Osteoblast (primary cell): ENCODE data around the gene ADAP1. TPM values are rescaled to one million over a fixed set of nuclear protein-coding genes. Genes with fewer than 3 reads are reported as not detected.

Experiments used
- DNase-seq: peaks from one replicate; pipeline ENCODE4 v3.0.0; 2011; ENCODE audit warnings: low spot score, mixed read lengths; ENCODE audit not compliant: insufficient read length; ENCODE audit errors: missing footprints
- H2AFZ ChIP-seq: 2 replicates; pipeline ENCODE4 v1.6.0; 2011; ENCODE audit warnings: mild to moderate bottlenecking, low read length
- H3K27ac ChIP-seq: 2 replicates; pipeline ENCODE4 v1.5.1; 2011; ENCODE audit warnings: mild to moderate bottlenecking, low read depth, low read length, moderate library complexity
- H3K27me3 ChIP-seq: 2 replicates; pipeline ENCODE4 v1.6.0; 2012; ENCODE audit warnings: mild to moderate bottlenecking, control low read depth, inconsistent platforms, low read length, moderate library complexity; ENCODE audit not compliant: insufficient read depth
- H3K36me3 ChIP-seq: 2 replicates; pipeline ENCODE4 v1.5.1; 2011; ENCODE audit warnings: mild to moderate bottlenecking, low read length, control low read depth, moderate library complexity; ENCODE audit not compliant: insufficient read depth
- H3K4me1 ChIP-seq: 2 replicates; pipeline ENCODE4 v1.5.1; 2011; ENCODE audit warnings: mild to moderate bottlenecking, low read length, control low read depth, moderate library complexity; ENCODE audit not compliant: insufficient read depth
- H3K4me2 ChIP-seq: 2 replicates; pipeline ENCODE4 v1.6.0; 2011; ENCODE audit warnings: mild to moderate bottlenecking, low read length; ENCODE audit not compliant: insufficient read depth
- H3K4me3 ChIP-seq: fragments of 200-600 bp; sonication (generic); 3 replicates; pipeline ENCODE4 v1.5.1; 2012; ENCODE audit warnings: mild to moderate bottlenecking, low read length, inconsistent platforms; ENCODE audit not compliant: insufficient read depth
- H3K79me2 ChIP-seq: 2 replicates; pipeline ENCODE4 v1.6.0; 2012; ENCODE audit warnings: mild to moderate bottlenecking, low read length, control low read depth, inconsistent platforms; ENCODE audit not compliant: insufficient read depth
- H3K9me3 ChIP-seq: 2 replicates; pipeline ENCODE4 v1.5.1; 2011; ENCODE audit warnings: low read depth, low read length, control low read depth
- H4K20me1 ChIP-seq: 2 replicates; pipeline ENCODE4 v1.6.0; 2012; ENCODE audit warnings: mild to moderate bottlenecking, low read length, control low read depth; ENCODE audit not compliant: insufficient read depth
- CTCF ChIP-seq: IDR thresholded peaks from 2 replicates; pipeline ENCODE4 v1.5.1; 2011; ENCODE audit warnings: mild to moderate bottlenecking, low read depth, low read length, moderate library complexity; ENCODE audit errors: extremely low read depth
- total RNA-seq: library from RNA; depleted of rRNA; stranded (reverse); fragments of >200 nt; gene quantifications from 2 replicates; pipeline ENCODE4 v1.2.3, GENCODE V29; 2012

ADAP1 gene
- total RNA-seq, 1 donor = 2.2 TPM

DNA sequence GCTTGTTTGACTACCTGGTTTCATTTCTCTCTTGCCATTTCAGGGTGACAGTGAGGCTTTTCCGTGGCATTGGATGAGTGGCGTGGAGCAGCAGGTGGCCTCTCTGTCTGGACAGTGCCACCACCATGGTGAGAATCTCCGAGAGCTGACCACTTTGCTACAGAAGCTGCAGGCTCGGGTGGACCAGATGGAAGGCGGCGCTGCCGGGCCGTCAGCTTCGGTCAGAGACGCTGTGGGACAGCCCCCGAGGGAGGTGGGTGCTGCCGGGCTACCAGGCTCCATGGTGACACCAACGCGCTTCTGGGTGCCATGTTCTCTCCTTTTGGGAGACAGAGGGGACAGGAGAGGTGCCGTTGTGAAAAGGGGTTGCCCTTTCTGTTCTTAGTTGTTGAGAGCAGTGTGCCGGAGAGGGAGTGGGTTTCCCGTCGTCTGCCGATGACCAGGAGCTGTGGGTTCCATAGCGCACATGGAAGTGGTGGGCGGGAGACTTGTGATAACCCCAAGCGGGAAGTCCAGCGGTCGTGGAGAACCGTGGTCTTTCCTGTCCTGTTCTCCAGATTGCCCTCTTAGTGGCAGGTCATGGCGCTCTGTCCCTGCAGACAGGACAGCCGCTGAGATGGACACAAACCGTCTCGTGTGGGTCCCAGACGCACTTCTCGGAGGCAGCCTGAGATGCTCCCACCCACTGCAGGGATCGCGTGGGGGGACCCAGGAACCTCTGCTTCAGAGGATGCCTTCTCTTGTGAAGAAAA lies 100.9 kb downstream of the ADAP1 start:
- H3K27me3 ChIP-seq = no peaks in the 10 kb centered on the region
- no peaks in the 10 kb centered on the region for H3K4me1 ChIP-seq
- no peak overlapping the region for H2AFZ ChIP-seq
- no peak for TF ChIP-seq CTCF
- H3K79me2 ChIP-seq = peaks cover 9% of the 10 kb centered on the region
- H4K20me1 ChIP-seq = peaks cover 3% of the 10 kb centered on the region
- H3K4me3 ChIP-seq = no peak overlapping the region
- no peak for DNase-seq
- H3K36me3 ChIP-seq = peaks cover 50% of the 10 kb centered on the region
- H3K4me2 ChIP-seq = no peak overlapping the region
- no peaks in the 10 kb centered on the region for H3K9me3 ChIP-seq
- no peak overlapping the region for H3K27ac ChIP-seq

DNA sequence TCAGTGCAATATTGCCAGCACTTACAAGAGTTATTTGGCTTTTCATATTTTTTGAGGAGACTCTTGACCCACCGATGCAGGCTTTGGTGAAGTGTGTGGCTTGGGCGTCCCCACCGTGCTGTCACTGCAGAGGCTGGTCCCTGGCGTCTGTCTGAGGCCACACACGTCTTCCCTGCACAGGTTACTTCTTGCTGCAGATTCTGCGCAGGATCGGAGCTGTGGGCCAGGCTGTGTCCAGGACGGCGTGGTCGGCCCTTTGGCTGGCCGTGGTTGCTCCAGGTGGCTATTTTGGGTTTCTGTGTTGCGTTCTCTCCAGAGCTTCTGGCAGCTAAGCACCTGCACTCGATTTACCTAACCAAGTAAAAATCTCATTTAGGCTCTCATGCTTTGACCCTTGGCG lies 103.3 kb downstream of the ADAP1 start:
- H3K27me3 ChIP-seq = no peaks in the 10 kb centered on the region
- peaks cover 45% of the 10 kb centered on the region for H3K36me3 ChIP-seq
- TF ChIP-seq CTCF = no peak
- no peaks in the 10 kb centered on the region for H3K9me3 ChIP-seq
- H3K4me1 ChIP-seq = no peaks in the 10 kb centered on the region
- H3K4me2 ChIP-seq = no peak overlapping the region
- H3K4me3 ChIP-seq = no peak overlapping the region
- no peak for DNase-seq
- peaks cover 10% of the 10 kb centered on the region for H3K79me2 ChIP-seq
- H2AFZ ChIP-seq = no peak overlapping the region
- H4K20me1 ChIP-seq = peaks cover 3% of the 10 kb centered on the region
- H3K27ac ChIP-seq = no peak overlapping the region

- Histone ChIP-seq H3K79me2 (peaks cover 18% of the 10 kb centered on the region), H3K4me2 (no peak overlapping the region), H4K20me1 (peaks cover 3% of the 10 kb centered on the region), H3K4me3 (no peak overlapping the region), H3K27me3 (no peaks in the 10 kb centered on the region), H3K36me3 (peaks cover 41% of the 10 kb centered on the region), H2AFZ (no peak overlapping the region), H3K27ac (no peak overlapping the region), H3K9me3 (no peaks in the 10 kb centered on the region), H3K4me1 (no peaks in the 10 kb centered on the region)
- TF ChIP-seq CTCF = no peak
- DNase-seq = no peak
These were observed 104.7 kb downstream of the ADAP1 start for GRCh38 chr7:849781-850180.

- H3K27ac ChIP-seq = no peak overlapping the region
- H3K36me3 ChIP-seq = peaks cover 37% of the 10 kb centered on the region
- no peak overlapping the region for H3K4me3 ChIP-seq
- H2AFZ ChIP-seq = no peak overlapping the region
- DNase-seq = peak; percentile 46
- no peaks in the 10 kb centered on the region for H3K9me3 ChIP-seq
- H3K4me2 ChIP-seq = no peak overlapping the region
- TF ChIP-seq CTCF = no peak
- no peaks in the 10 kb centered on the region for H3K27me3 ChIP-seq
- peaks cover 20% of the 10 kb centered on the region for H3K79me2 ChIP-seq
- H3K4me1 ChIP-seq = no peaks in the 10 kb centered on the region
- H4K20me1 ChIP-seq = peaks cover 2% of the 10 kb centered on the region
These were observed 105.3 kb downstream of the ADAP1 start for GRCh38 chr7:849145-849544.

Other genes with a start within 250 kb of the ADAP1 start
- 19.7 and 22.4 TPM in 2 replicates for gene DNAAF5, start 228.0 kb downstream of the ADAP1 start, total RNA-seq
- gene PRKAR1B, start 227.4 kb downstream of the ADAP1 start, total RNA-seq = 5.9 and 6.5 TPM in 2 replicates
- 109 and 126 TPM in 2 replicates for gene SUN1, start 122.2 kb downstream of the ADAP1 start, total RNA-seq
- 17.7 and 18.9 TPM in 2 replicates for gene GET4, start 78.1 kb downstream of the ADAP1 start, total RNA-seq
- gene COX19, start 20.9 kb upstream of the ADAP1 start, total RNA-seq = 10.9 and 13.0 TPM in 2 replicates
- gene CYP2W1, start 28.5 kb upstream of the ADAP1 start, total RNA-seq = not detected in 2 replicates
- gene GPR146, start 89.9 kb upstream of the ADAP1 start, total RNA-seq = 3.5 and 5.1 TPM in 2 replicates
- gene GPER1, start 133.4 kb upstream of the ADAP1 start, total RNA-seq = 10.3 and 10.5 TPM in 2 replicates
- 11.8 and 13.0 TPM in 2 replicates for gene ZFAND2A, start 205.5 kb upstream of the ADAP1 start, total RNA-seq